Neural cell (in vitro differentiated cells): ENCODE measurements around the gene ZNF681.

Source experiments
- POLR2AphosphoS5 ChIP-seq: IDR thresholded peaks from 2 replicates; pipeline ENCODE4 v1.6.1; 2012
- RAD21 ChIP-seq: fragments of 450-650 bp; conservative IDR thresholded peaks from 2 replicates; pipeline ENCODE4 v1.6.1; 2014; ENCODE audit warnings: antibody characterized with exemption, mild to moderate bottlenecking, moderate library complexity
- TF ChIP-seq, protein P1 (sequence below): fragments of 450-650 bp; IDR thresholded peaks from 2 replicates; pipeline ENCODE4 v1.5.1; 2014; ENCODE audit warnings: antibody characterized with exemption, mild to moderate bottlenecking, moderate library complexity; ENCODE audit not compliant: poor library complexity, severe bottlenecking

DNA sequence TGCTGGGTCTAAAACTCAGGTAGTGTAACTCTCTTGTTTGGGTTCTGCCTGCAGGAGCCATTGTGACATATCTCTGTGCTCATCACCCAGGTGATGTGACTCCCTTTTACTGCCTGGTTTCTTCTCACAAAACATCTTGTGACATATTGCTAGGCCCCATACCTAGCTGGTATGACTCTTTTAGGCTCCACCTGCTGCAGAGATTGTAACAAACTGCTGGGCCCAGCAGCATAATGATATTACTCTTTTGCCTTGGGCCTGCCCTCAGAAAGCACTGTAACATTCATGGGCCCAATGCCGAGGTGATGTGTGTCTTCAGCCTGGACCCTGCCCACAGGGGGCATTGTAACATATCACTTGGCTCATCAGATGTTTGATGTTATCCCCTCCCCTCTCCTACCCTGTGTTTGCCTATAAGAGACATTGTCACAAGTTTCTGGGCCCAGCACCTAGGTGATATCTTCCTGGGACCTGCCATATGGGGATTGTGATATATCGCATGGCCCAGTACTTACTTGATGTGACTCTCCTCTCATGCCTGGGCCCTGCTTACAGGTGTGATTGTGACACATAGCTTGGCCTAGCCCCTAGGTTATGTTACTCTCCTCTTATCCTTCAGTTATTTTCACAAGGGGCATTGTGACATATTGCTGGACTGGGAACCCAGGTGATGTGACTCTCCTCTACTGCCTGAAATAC, 18.0 kb upstream of the ZNF681 start:
- TF ChIP-seq, protein P1, sequence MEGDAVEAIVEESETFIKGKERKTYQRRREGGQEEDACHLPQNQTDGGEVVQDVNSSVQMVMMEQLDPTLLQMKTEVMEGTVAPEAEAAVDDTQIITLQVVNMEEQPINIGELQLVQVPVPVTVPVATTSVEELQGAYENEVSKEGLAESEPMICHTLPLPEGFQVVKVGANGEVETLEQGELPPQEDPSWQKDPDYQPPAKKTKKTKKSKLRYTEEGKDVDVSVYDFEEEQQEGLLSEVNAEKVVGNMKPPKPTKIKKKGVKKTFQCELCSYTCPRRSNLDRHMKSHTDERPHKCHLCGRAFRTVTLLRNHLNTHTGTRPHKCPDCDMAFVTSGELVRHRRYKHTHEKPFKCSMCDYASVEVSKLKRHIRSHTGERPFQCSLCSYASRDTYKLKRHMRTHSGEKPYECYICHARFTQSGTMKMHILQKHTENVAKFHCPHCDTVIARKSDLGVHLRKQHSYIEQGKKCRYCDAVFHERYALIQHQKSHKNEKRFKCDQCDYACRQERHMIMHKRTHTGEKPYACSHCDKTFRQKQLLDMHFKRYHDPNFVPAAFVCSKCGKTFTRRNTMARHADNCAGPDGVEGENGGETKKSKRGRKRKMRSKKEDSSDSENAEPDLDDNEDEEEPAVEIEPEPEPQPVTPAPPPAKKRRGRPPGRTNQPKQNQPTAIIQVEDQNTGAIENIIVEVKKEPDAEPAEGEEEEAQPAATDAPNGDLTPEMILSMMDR: no peak
- TF ChIP-seq POLR2AphosphoS5: no peak
- TF ChIP-seq RAD21: no peak
